GM23248 (cell line): ENCODE results near the gene EPB41L5.

Experiments used
- EZH2 ChIP-seq: fragments of 200-600 bp; sonication (generic); IDR thresholded peaks from 2 replicates; pipeline ENCODE4 v1.6.1; 2018; ENCODE audit warnings: antibody characterized with exemption, mild to moderate bottlenecking; ENCODE audit not compliant: insufficient read depth, poor library complexity, severe bottlenecking
- EZH2phosphoT487 ChIP-seq: fragments of 200-600 bp; sonication (generic); IDR thresholded peaks from 2 replicates; pipeline ENCODE4 v1.6.1; 2018; ENCODE audit warnings: antibody characterized with exemption, moderate library complexity, mild to moderate bottlenecking, low read depth; ENCODE audit not compliant: insufficient read depth

- TF ChIP-seq EZH2phosphoT487 (no peak), EZH2 (no peak)
Observed at GRCh38 chr2:120150040-120150482, 137.2 kb downstream of the EPB41L5 start.
